Fibroblast of villous mesenchyme (primary cell): ENCODE measurements around the gene PPEF1. TPM values are rescaled to one million over a fixed set of nuclear protein-coding genes. Genes with fewer than 3 reads are reported as not detected.

ENCODE experiments used
- DNase-seq: peaks from one replicate; pipeline ENCODE4 v3.0.0-alpha.2; 2010; ENCODE audit warnings: low read depth
- H3K4me3 ChIP-seq: 2 replicates; pipeline ENCODE4 v1.5.1; 2011; ENCODE audit warnings: low read depth, mild to moderate bottlenecking, low read length
- CTCF ChIP-seq: IDR thresholded peaks from 2 replicates; pipeline ENCODE4 v1.5.1; 2012; ENCODE audit warnings: low read depth, mild to moderate bottlenecking, low read length; ENCODE audit not compliant: insufficient read depth
- total RNA-seq: library from RNA; depleted of rRNA; stranded (reverse); fragments of >200 nt; gene quantifications from 2 replicates; pipeline ENCODE4 v1.2.3, GENCODE V29; 2012

Gene PPEF1
- total RNA-seq, 1 donor, result not detected

GRCh38 chrX:18871970-18872369 is 164.5 kb downstream of the PPEF1 start:
- no peak for DNase-seq
- no peak overlapping the region for H3K4me3 ChIP-seq
- no peak for TF ChIP-seq CTCF

- no peak overlapping the region for H3K4me3 ChIP-seq
- TF ChIP-seq CTCF, result no peak
- no peak for DNase-seq
These were observed 165.2 kb downstream of the PPEF1 start for GRCh38 chrX:18872621-18873020.

- no peak for TF ChIP-seq CTCF
- DNase-seq, result peak; percentile 45
These were observed 165.8 kb downstream of the PPEF1 start for GRCh38 chrX:18873189-18873791.

GRCh38 chrX:18873836-18874235 is 166.4 kb downstream of the PPEF1 start:
- no peak overlapping the region for H3K4me3 ChIP-seq
- TF ChIP-seq CTCF, result no peak

More at GRCh38 chrX:18873189-18873791, 165.8 kb downstream of the PPEF1 start:
- no peak overlapping the region for H3K4me3 ChIP-seq

GRCh38 chrX:18874560-18875255 is 167.3 kb downstream of the PPEF1 start:
- H3K4me3 ChIP-seq, result no peak overlapping the region
- no peak for DNase-seq
- no peak for TF ChIP-seq CTCF

More at GRCh38 chrX:18873836-18874235, 166.4 kb downstream of the PPEF1 start:
- DNase-seq, result no peak

- no peak for TF ChIP-seq CTCF
- no peak for DNase-seq
These were observed 167.9 kb downstream of the PPEF1 start for GRCh38 chrX:18875256-18875878.

More at GRCh38 chrX:18875256-18875878, 167.9 kb downstream of the PPEF1 start:
- no peak overlapping the region for H3K4me3 ChIP-seq
